GM23338 (cell line): ENCODE measurements around the gene HSPB9.

Experiments used
- CREB1 ChIP-seq: fragments of 250-450 bp; sonication (Bioruptor Pico); IDR thresholded peaks from 2 replicates; pipeline ENCODE4 v1.5.0; 2020; ENCODE audit warnings: low read depth, mild to moderate bottlenecking, moderate library complexity
- CTCF ChIP-seq, 2 experiments: fragments of 200-600 bp in 1 of 2; sonication (generic) in 1 of 2; conservative IDR thresholded peaks; 2 replicates each; pipeline versions ENCODE4 v1.5.1 to v1.6.1; 2016 to 2017; ENCODE audit warnings: antibody characterized with exemption in 2 of 2, low read depth in 2 of 2, mild to moderate bottlenecking in 2 of 2, moderate library complexity in 1 of 2
- EZH2 ChIP-seq: fragments of 200-600 bp; sonication (generic); IDR thresholded peaks from one replicate; pipeline ENCODE4 v1.8.0; 2017; ENCODE audit warnings: antibody characterized with exemption, mild to moderate bottlenecking, low read depth; ENCODE audit not compliant: unreplicated experiment
- EZH2phosphoT487 ChIP-seq: fragments of 200-600 bp; sonication (generic); IDR thresholded peaks from one replicate; pipeline ENCODE4 v1.8.1; 2018; ENCODE audit warnings: antibody characterized with exemption; ENCODE audit not compliant: unreplicated experiment
- NANOG ChIP-seq: IDR thresholded peaks from 2 replicates; pipeline ENCODE4 v1.6.1; 2016; ENCODE audit warnings: antibody characterized with exemption, borderline replicate concordance
- POLR2AphosphoS5 ChIP-seq: IDR thresholded peaks from 2 replicates; pipeline ENCODE4 v1.6.1; 2016; ENCODE audit warnings: antibody characterized with exemption, low read depth
- REST ChIP-seq: IDR thresholded peaks from one replicate; pipeline ENCODE4 v1.6.1; 2018; ENCODE audit warnings: antibody characterized with exemption; ENCODE audit not compliant: unreplicated experiment

GRCh38 chr17:42113293-42114069 lies 9.1 kb upstream of the HSPB9 start:
- TF ChIP-seq CTCF (conservative IDR thresholded peaks at IDR 0.05; ENCODE audit: low read depth in 2 of 2) = no peak
- no peak for TF ChIP-seq EZH2
- no peak for TF ChIP-seq POLR2AphosphoS5
- no peak for TF ChIP-seq NANOG
- TF ChIP-seq REST = no peak
- TF ChIP-seq EZH2phosphoT487 = no peak
- TF ChIP-seq CREB1 (CRISPR knock-in tag) = no peak
